ENCODE results near the gene TMEM87A.
"Not testable (repeated sequence)": the region's sequence is repeated elsewhere in the genome, so short reads cannot be mapped to it uniquely, and the experiment has no call there.

GRCh38 chr15:42316282-42316805 lies 43.1 kb upstream of the TMEM87A start:
- TF ChIP-seq, protein P1, sequence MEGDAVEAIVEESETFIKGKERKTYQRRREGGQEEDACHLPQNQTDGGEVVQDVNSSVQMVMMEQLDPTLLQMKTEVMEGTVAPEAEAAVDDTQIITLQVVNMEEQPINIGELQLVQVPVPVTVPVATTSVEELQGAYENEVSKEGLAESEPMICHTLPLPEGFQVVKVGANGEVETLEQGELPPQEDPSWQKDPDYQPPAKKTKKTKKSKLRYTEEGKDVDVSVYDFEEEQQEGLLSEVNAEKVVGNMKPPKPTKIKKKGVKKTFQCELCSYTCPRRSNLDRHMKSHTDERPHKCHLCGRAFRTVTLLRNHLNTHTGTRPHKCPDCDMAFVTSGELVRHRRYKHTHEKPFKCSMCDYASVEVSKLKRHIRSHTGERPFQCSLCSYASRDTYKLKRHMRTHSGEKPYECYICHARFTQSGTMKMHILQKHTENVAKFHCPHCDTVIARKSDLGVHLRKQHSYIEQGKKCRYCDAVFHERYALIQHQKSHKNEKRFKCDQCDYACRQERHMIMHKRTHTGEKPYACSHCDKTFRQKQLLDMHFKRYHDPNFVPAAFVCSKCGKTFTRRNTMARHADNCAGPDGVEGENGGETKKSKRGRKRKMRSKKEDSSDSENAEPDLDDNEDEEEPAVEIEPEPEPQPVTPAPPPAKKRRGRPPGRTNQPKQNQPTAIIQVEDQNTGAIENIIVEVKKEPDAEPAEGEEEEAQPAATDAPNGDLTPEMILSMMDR (tag by site-specific recombination; IDR thresholded peaks at IDR 0.05), result not testable (repeated sequence)
- TF ChIP-seq REST (tag by site-specific recombination; IDR thresholded peaks at IDR 0.05); ZNF48 (tag by site-specific recombination; IDR thresholded peaks at IDR 0.05); ZXDB (tag by site-specific recombination; IDR thresholded peaks at IDR 0.05); ZNF776 (tag by site-specific recombination; IDR thresholded peaks at IDR 0.05; ENCODE audit: borderline replicate concordance); KLF9 (tag by site-specific recombination; IDR thresholded peaks at IDR 0.05; ENCODE audit: low read depth); ZBTB8A (tag by site-specific recombination; IDR thresholded peaks at IDR 0.05); GFI1B (tag by site-specific recombination; IDR thresholded peaks at IDR 0.05); SP2 (tag by site-specific recombination; IDR thresholded peaks at IDR 0.05); ZNF580 (tag by site-specific recombination; IDR thresholded peaks at IDR 0.05); ZFP3 (tag by site-specific recombination; IDR thresholded peaks at IDR 0.05; ENCODE audit: low read depth): not testable (repeated sequence)

Data from HEK293 (cell line).